Measurements from ENCODE around the gene KLF11. TPM values are rescaled to one million over a fixed set of nuclear protein-coding genes. Genes with fewer than 3 reads are reported as not detected.
A peak's percentile ranks its signal among the peaks of the same experiment; 100 is the strongest.

KLF11 gene
- total RNA-seq, 1 donor: 8.3 TPM

DNA sequence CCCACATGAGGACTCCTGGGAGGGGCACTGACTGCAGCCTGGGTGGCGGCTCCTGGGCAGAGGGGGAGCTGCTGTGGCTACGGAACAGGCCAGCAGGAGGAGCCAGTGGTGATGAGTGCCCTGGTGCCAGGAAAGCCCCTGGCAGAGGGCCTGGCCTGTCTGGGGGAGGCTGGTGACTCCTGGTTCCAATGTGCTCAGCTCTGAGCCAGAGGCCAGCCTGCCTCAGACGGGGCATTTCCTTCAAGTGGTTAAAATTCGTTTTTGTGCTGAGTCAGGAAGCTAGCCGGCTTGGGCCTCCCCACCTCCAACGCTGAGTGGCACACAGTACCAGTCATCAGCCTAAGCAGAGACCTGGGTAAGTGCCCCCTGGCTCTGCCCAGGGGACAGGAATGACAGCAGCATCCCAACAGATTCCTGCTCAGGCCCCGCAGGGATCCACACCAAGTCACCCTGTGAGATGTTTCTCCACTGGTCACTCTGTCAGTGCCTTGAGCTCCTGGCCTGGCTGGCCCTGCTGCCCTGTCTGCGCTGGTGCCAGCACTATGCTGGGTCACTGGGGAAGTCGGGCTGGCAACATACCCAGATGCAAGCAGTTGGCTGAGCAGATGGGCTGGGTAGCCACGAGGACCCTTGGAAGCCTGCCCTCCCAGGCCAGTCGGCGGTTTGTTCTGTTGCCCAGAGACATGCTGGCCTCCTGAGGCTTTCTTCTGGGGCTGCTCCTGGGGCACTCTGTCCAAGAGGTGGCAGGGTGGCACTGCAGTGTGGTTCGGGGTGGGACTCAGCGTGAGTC is 7.1 kb upstream of the KLF11 start:
- Histone ChIP-seq H3K79me2 (ENCODE audit: insufficient read depth, low read length) (no peaks in the 10 kb centered on the region), H3K4me2 (ENCODE audit: insufficient read depth, low read length) (peak overlapping the region; percentile 46), H3K27ac (ENCODE audit: low read depth, low read length) (peak overlapping the region; percentile 74), H4K20me1 (ENCODE audit: insufficient read depth, low read length) (no peaks in the 10 kb centered on the region), H3K4me3 (ENCODE audit: insufficient read depth, low read length) (no peak overlapping the region), H3K36me3 (ENCODE audit: insufficient read depth, low read length) (no peaks in the 10 kb centered on the region), H3K4me1 (ENCODE audit: insufficient read depth, low read length) (peaks cover 37% of the 10 kb centered on the region), H2AFZ (ENCODE audit: low read length) (peak overlapping the region; percentile 56), H3K9me3 (ENCODE audit: low read depth, low read length) (no peaks in the 10 kb centered on the region), H3K27me3 (ENCODE audit: insufficient read depth, low read length) (no peaks in the 10 kb centered on the region)
- peak; percentile 96 for DNase-seq (ENCODE audit: insufficient read length, low spot score, missing footprints)
- TF ChIP-seq, protein P1, sequence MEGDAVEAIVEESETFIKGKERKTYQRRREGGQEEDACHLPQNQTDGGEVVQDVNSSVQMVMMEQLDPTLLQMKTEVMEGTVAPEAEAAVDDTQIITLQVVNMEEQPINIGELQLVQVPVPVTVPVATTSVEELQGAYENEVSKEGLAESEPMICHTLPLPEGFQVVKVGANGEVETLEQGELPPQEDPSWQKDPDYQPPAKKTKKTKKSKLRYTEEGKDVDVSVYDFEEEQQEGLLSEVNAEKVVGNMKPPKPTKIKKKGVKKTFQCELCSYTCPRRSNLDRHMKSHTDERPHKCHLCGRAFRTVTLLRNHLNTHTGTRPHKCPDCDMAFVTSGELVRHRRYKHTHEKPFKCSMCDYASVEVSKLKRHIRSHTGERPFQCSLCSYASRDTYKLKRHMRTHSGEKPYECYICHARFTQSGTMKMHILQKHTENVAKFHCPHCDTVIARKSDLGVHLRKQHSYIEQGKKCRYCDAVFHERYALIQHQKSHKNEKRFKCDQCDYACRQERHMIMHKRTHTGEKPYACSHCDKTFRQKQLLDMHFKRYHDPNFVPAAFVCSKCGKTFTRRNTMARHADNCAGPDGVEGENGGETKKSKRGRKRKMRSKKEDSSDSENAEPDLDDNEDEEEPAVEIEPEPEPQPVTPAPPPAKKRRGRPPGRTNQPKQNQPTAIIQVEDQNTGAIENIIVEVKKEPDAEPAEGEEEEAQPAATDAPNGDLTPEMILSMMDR (IDR thresholded peaks at IDR 0.05; ENCODE audit: extremely low read depth, low read depth, low read length): peak; percentile 57

DNA sequence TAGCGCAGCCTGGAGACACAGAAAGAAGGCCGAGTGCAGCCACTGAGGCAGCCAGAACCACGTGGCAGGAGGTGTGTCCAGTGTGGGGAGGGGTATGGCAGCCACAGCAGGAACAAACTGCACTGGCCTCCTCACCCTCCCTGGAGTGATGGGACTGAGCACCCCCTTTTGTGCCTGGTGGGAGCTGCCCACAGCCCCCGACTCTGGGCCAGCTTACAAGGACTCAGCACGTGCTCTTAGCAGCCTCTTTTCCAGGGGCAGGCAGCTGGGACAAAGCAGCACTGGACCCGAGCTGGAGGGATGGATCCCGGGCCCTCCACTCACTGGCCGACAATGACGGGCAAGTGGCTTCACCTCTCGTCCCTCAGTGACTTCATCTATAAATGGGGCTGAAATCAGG is 5.2 kb upstream of the KLF11 start:
- no peaks in the 10 kb centered on the region for H3K79me2 ChIP-seq (ENCODE audit: insufficient read depth, low read length)

DNA sequence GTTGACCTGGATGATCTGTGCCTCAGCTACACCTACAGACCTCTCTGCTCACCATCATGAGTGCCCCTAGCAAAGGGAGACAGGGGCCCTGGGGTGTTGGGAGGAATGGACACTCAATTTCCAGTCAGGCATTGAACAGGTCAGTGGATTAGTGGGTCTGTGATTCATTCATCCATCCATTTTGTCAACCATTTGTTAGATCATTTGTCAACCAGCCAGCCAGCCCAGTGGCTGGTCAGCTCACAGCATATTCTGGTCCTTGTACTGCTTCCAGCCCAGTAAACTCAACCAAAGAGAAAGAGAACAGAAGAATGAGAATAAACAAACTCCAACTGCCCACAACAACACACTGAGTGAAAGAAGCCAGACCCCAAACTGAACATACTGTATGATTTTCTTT is 4.6 kb upstream of the KLF11 start:
- DNase-seq (ENCODE audit: insufficient read length, low spot score, missing footprints): peak; percentile 78
- Histone ChIP-seq H3K36me3 (ENCODE audit: insufficient read depth, low read length) (no peaks in the 10 kb centered on the region), H3K9me3 (ENCODE audit: low read depth, low read length) (no peaks in the 10 kb centered on the region), H2AFZ (ENCODE audit: low read length) (no peak overlapping the region), H3K79me2 (ENCODE audit: insufficient read depth, low read length) (no peaks in the 10 kb centered on the region), H3K4me2 (ENCODE audit: insufficient read depth, low read length) (no peak overlapping the region), H3K4me1 (ENCODE audit: insufficient read depth, low read length) (peaks cover 37% of the 10 kb centered on the region), H4K20me1 (ENCODE audit: insufficient read depth, low read length) (no peaks in the 10 kb centered on the region), H3K27ac (ENCODE audit: low read depth, low read length) (no peak overlapping the region), H3K4me3 (ENCODE audit: insufficient read depth, low read length) (no peak overlapping the region), H3K27me3 (ENCODE audit: insufficient read depth, low read length) (no peaks in the 10 kb centered on the region)
- TF ChIP-seq, protein P1 (IDR thresholded peaks at IDR 0.05; ENCODE audit: extremely low read depth, low read depth, low read length): no peak

More for the DNA sequence above, 5.2 kb upstream of the KLF11 start:
- Histone ChIP-seq H4K20me1 (ENCODE audit: insufficient read depth, low read length) (no peaks in the 10 kb centered on the region), H3K36me3 (ENCODE audit: insufficient read depth, low read length) (no peaks in the 10 kb centered on the region), H3K4me2 (ENCODE audit: insufficient read depth, low read length) (no peak overlapping the region), H3K4me3 (ENCODE audit: insufficient read depth, low read length) (no peak overlapping the region), H3K9me3 (ENCODE audit: low read depth, low read length) (no peaks in the 10 kb centered on the region), H3K27ac (ENCODE audit: low read depth, low read length) (no peak overlapping the region), H2AFZ (ENCODE audit: low read length) (no peak overlapping the region), H3K4me1 (ENCODE audit: insufficient read depth, low read length) (peaks cover 37% of the 10 kb centered on the region), H3K27me3 (ENCODE audit: insufficient read depth, low read length) (no peaks in the 10 kb centered on the region)
- TF ChIP-seq, protein P1 (IDR thresholded peaks at IDR 0.05; ENCODE audit: extremely low read depth, low read depth, low read length): no peak
- no peak for DNase-seq (ENCODE audit: insufficient read length, low spot score, missing footprints)

DNA sequence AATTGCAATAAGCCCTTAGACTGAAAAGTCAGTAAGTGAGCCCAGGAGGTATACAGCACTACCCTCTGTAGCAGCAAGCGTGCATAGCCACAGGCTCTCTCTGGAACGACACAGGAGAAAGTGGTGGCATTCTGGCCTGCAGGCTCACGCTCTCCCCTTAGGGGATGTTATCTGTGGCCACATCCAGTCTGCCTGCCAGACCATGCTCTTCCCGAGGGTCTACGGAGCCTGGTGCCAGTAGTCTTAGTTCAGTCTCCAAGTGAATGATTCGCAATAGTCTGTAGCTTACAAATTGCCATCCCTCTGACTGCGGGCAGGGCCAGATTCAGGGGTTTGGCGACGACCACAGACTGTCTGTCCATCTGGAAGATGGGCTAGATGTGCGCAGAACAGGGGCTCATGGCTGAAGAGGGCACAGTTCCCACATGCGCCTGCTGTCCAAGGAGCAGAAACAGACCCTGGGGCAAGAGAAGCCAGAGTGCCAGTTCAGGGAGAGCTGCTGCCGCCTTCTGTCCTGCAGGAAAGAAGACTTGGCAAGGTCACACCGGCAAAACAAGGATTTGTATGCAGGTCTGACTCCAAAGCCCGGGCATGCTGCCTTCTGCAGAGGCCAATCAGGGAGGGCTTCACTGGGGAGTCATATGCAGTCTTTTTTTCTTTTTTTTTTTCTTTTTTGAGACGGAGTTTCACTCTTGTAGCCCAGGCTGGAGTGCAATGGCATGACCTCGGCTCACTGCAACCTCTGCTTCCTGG is 3.5 kb upstream of the KLF11 start:
- peaks cover 37% of the 10 kb centered on the region for H3K4me1 ChIP-seq (ENCODE audit: insufficient read depth, low read length)
- peak; percentile 96 for DNase-seq (ENCODE audit: insufficient read length, low spot score, missing footprints)
- no peaks in the 10 kb centered on the region for H3K36me3 ChIP-seq (ENCODE audit: insufficient read depth, low read length)
- TF ChIP-seq, protein P1 (IDR thresholded peaks at IDR 0.05; ENCODE audit: extremely low read depth, low read depth, low read length): peak; percentile 7
- peak overlapping the region; percentile 85 for H2AFZ ChIP-seq (ENCODE audit: low read length)
- peaks cover 4% of the 10 kb centered on the region for H3K79me2 ChIP-seq (ENCODE audit: insufficient read depth, low read length)
- peak overlapping the region; percentile 47 for H3K4me2 ChIP-seq (ENCODE audit: insufficient read depth, low read length)
- no peaks in the 10 kb centered on the region for H3K9me3 ChIP-seq (ENCODE audit: low read depth, low read length)
- H3K4me3 ChIP-seq (ENCODE audit: insufficient read depth, low read length): no peak overlapping the region
- no peaks in the 10 kb centered on the region for H4K20me1 ChIP-seq (ENCODE audit: insufficient read depth, low read length)
- no peaks in the 10 kb centered on the region for H3K27me3 ChIP-seq (ENCODE audit: insufficient read depth, low read length)
- no peak overlapping the region for H3K27ac ChIP-seq (ENCODE audit: low read depth, low read length)

Data from osteoblast (primary cell).